MG63 (cell line): ENCODE results near the gene LENG1. TPM values are rescaled to one million over a fixed set of nuclear protein-coding genes. Genes with fewer than 3 reads are reported as not detected.
"Not testable (repeated sequence)": the region's sequence is repeated elsewhere in the genome, so short reads cannot be mapped to it uniquely, and the experiment has no call there.

Experiments used
- DNase-seq: peaks from one replicate; pipeline ENCODE4 v3.0.0-alpha.2; 2020
- H3K27me3 ChIP-seq: fragments of 250-450 bp; sonication (Bioruptor Pico); 2 replicates; pipeline ENCODE4 v1.5.1; 2020; ENCODE audit warnings: mild to moderate bottlenecking, moderate library complexity
- H3K36me3 ChIP-seq: fragments of 250-450 bp; sonication (Bioruptor Pico); 2 replicates; pipeline ENCODE4 v1.5.1; 2020; ENCODE audit warnings: mild to moderate bottlenecking, moderate library complexity
- H3K4me3 ChIP-seq: fragments of 250-450 bp; sonication (Bioruptor Pico); 2 replicates; pipeline ENCODE4 v1.5.1; 2020; ENCODE audit warnings: mild to moderate bottlenecking, moderate library complexity
- H3K9me3 ChIP-seq: fragments of 250-450 bp; sonication (Bioruptor Pico); 2 replicates; pipeline ENCODE4 v1.5.1; 2020; ENCODE audit warnings: mild to moderate bottlenecking, moderate library complexity
- total RNA-seq: library from RNA; depleted of rRNA; stranded (reverse); fragments of >200 nt; shearing (Covaris generic); gene quantifications from 2 replicates; pipeline ENCODE4 v1.2.3, GENCODE V29; 2014; ENCODE audit warnings: low replicate concordance; rRNA removed

Gene LENG1
- 11.1 and 18.2 TPM in 2 replicates for total RNA-seq

DNA sequence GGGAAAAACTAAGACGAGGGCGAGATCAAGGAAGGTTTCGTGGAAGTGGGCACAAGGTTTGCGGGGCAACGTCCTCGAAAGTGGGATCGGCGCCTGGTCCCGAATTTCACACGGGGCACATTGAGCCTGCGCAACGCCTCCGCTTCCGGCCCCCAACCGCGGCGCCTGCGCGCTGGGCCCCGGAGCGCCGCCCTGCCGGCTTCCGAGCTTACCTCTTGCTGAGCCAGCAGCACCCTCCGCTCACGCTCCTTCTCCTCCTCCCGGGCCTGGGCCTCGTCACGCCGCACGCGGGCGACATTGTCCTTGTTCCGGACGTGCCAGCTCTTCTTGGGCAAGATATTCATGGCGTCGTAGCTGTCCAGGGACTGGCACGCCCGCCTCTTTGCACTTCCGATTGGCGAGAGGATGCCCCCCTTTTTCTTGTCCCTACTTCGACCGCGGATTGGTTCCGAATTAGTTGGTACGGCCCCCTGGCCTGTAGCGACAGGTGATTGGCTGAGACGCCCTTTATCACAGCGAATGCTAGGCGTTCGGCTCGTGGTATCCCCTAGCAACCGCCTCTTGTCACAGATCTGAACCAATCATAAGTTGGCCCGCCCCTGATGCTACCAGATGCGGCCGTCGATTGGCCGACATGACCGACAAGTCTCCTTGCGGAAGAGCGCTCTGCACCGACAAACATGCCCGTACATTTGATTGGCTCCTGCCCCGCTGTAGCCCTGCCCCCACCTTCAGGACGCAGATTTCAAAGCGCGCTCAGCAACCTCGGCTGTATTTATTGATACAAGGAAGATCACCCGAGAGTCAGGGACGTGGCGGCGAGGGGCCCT is at the start of gene LENG1:
LENG1 (minus strand) TSS at position 370 of the 830 bp plus-strand sequence; CDS start at position 344, 26 bp downstream.
- H3K9me3 ChIP-seq: peaks cover 3% of the 10 kb centered on the region; the same call in 1 of the 2 replicates
- peaks cover 45% of the 10 kb centered on the region for H3K36me3 ChIP-seq
- no peaks in the 10 kb centered on the region for H3K27me3 ChIP-seq
- peak; percentile 100 for DNase-seq
- H3K4me3 ChIP-seq: peak within 1 kb of the TSS; percentile 83

DNA sequence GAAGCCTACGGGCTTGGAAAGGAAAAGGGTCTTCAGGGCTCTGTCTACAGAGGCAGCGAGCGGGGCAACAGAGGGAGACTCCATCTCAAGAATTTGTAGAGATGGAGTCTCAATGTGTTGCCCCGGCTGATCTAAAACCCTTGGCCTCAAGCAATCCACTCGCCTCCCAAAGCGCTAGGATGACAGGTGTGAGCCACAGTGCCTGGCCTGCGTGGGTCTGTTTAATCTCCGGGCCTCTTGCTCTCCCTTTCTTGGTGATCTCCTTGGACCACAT is 49.2 kb upstream of the LENG1 start:
- no peak for DNase-seq
- Histone ChIP-seq H3K9me3 (no peaks in the 10 kb centered on the region), H3K36me3 (peaks cover 73% of the 10 kb centered on the region), H3K4me3 (no peak overlapping the region), H3K27me3 (no peaks in the 10 kb centered on the region)

DNA sequence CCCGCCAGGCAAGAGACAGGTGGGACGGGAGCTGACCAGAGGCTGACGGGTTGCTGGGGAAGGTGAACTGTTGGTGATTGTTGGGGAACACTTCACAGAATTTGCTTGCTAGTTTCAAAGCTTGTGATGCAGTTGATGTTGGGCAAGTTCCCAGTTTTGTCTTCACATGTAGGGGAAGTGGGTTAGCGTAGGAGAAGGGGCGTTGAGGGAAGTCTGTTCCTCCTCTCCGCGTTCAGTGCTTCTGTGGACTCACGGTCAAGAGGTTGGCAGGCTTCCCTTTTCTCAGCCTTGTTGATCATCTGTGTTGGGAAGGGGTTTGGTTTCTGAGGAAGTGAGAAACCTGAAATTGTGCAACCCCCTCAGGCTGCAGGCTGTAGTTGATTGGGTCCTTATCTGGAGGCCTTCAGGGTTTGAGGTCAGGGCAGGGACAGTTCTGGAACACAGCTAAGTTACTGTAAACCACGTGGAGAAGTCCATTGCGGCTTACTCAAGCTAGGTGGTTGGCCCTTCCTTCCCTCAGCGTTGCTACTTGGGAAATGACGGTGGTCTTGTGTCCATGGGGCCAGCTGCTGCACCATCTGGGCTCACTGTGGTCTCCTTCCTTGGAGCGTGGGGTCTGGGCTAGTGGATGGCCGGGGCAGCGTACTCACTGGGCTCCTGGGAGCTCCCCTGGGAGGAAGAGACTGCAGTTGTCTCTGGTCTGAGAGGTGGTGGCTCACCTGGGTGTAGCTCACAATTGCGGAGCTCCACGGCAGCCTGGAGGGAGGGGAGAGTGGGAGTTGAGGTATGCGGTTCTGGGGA is 48.7 kb upstream of the LENG1 start:
- DNase-seq: no peak
- Histone ChIP-seq H3K4me3 (no peak overlapping the region), H3K9me3 (no peaks in the 10 kb centered on the region), H3K36me3 (peaks cover 79% of the 10 kb centered on the region), H3K27me3 (no peaks in the 10 kb centered on the region)

DNA sequence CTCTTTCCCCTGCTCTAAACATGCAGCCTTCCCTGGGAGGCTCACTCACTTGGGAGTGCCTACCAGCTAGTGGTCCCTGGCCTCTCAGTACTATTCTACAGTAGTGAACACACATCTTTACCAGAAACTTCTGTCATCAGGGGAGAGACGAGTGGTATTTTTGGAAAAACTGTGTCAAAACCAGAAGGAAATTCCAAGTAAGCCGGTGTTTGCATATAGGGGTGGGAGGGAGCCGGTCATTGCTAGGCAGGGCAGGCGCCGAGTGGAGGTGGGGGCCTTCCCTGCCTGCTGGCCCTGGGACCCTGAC is 48.1 kb upstream of the LENG1 start:
- no peak for DNase-seq
- Histone ChIP-seq H3K36me3 (peaks cover 81% of the 10 kb centered on the region), H3K9me3 (no peaks in the 10 kb centered on the region), H3K4me3 (no peak overlapping the region), H3K27me3 (no peaks in the 10 kb centered on the region)

DNA sequence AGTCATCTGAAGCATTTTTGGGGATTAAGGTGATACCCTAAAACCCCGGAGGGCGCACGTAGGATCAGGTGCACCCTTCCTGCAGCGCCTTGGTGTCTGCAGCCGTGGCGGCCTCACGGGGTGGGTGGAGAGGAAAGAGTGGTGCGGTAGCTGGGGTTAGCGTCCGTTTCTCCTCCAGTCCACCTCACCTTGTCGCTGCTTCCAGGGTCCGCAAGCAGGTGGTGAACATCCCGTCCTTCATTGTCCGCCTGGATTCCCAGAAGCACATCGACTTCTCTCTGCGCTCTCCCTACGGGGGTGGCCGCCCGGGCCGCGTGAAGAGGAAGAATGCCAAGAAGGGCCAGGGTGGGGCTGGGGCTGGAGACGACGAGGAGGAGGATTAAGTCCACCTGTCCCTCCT is 47.7 kb upstream of the LENG1 start:
- not testable (repeated sequence) for DNase-seq, H3K27me3 ChIP-seq, H3K4me3 ChIP-seq, H3K9me3 ChIP-seq
- peaks cover 83% of the 10 kb centered on the region for H3K36me3 ChIP-seq

DNA sequence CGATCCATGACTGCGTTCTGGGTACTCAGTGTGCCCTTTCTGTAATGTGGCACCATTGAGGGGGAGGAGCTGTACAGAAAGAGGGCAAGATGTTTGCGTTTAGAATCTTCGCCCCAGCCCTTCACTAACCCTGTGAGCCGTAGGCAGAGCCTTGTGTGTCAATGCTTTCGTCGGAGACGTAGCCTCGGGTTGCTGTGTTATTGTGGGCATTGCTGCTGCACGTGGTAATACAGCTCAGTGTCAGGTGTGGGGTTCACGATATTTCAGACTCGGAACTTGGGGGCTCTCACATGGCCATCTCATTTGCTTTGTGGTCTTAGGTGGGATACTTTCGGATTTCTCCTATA is 47.3 kb upstream of the LENG1 start:
- H3K27me3 ChIP-seq: no peaks in the 10 kb centered on the region
- no peaks in the 10 kb centered on the region for H3K9me3 ChIP-seq
- no peak overlapping the region for H3K4me3 ChIP-seq
- no peak for DNase-seq
- peaks cover 87% of the 10 kb centered on the region for H3K36me3 ChIP-seq

DNA sequence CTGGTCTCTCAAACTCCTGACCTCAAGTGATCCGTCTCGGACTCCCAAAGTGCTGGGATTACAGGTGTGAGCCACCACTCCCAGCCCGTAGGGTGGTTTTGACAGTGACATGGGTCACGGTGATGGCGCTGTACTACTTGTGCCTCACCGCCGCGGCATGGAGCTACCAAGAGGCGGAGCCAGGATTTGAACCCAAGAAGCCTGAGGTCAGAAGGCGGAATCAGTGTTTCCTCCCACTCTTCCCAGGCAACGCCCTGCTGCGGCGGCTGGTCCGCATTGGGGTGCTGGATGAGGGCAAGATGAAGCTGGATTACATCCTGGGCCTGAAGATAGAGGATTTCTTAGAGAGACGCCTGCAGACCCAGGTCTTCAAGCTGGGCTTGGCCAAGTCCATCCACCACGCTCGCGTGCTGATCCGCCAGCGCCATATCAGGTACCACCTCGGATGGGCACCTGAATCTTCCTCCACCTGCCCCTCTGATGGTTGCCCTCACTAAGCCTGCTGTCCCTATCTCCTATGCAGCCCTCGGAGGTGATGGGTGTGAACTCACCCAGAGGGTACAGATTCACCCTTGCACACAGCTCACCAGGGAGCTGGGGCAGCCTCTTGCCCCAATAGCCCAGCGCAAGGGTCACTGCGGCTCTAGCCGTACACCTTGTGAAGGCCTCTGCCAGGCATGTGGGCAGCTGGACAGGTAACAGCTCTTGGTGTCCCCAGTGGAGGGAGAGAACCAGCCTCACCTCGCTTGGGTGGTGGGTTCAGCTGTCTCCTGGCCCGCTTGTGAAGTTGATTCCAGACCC is 46.7 kb upstream of the LENG1 start:
- DNase-seq: no peak
- H3K4me3 ChIP-seq: no peak overlapping the region
- H3K27me3 ChIP-seq: no peaks in the 10 kb centered on the region
- no peaks in the 10 kb centered on the region for H3K9me3 ChIP-seq
- peaks cover 92% of the 10 kb centered on the region for H3K36me3 ChIP-seq

DNA sequence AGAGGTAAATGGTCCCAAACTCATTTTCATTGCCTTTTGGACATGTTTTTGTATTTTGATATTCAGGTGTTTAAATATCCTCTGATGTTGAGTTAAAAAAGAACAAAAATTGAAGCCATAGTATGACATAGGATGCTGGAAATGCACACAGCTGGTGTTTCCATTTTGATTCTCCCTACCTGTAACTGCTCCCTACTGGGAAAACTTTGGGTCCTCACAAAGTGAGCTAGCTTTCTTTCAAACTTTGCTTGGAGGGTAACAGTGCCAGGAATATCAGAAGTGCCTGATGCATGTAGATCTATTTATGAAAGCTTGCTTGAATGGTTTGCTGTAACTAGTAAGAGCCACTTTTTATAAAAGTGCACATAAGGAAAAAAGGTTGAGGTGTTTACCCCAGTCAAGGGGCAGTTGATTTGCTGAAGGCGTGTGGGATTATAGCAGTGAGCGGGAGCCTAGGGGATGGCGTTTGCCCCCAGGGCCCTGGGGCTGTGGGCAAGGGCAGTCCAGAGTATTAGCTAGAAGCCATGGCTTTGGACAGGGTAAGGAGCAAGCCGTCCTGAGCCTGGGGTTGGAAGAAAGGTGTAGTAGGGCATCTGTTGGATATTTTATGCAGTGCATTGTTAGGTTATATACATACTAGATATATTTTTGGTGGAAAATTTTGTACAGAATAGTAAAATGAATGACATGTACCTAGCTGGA is 45.4 kb upstream of the LENG1 start:
- Histone ChIP-seq H3K4me3 (peak overlapping the region; percentile 82; the same call in 1 of the 2 replicates), H3K36me3 (peaks cover 91% of the 10 kb centered on the region), H3K27me3 (no peaks in the 10 kb centered on the region), H3K9me3 (no peaks in the 10 kb centered on the region)
- DNase-seq: no peak

DNA sequence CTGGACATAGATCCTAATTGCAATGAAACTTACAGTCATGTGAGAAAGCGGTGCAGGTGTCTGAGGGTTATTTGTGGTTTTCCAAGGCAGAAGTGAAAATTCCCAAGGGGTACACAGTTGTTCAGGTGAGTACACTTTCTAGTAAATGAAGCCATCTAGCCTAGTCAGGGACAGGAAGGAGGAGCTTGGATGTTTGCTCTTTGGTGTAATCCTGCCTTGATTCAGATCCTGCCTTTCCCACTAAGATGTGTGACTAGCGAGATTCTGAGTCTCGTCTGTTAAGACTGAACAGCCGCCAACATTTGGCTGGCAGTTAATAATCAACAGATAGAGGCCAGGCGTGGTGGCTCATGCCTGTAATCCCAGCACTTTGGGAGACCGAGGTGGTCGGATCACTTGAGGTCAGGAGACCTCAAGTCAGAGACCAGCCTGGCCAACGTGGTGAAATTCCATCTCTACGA is 43.7 kb upstream of the LENG1 start:
- peak overlapping the region; percentile 82 for H3K4me3 ChIP-seq
- peaks cover 75% of the 10 kb centered on the region for H3K36me3 ChIP-seq
- H3K27me3 ChIP-seq: no peaks in the 10 kb centered on the region
- DNase-seq: peak; percentile 66
- H3K9me3 ChIP-seq: no peaks in the 10 kb centered on the region

DNA sequence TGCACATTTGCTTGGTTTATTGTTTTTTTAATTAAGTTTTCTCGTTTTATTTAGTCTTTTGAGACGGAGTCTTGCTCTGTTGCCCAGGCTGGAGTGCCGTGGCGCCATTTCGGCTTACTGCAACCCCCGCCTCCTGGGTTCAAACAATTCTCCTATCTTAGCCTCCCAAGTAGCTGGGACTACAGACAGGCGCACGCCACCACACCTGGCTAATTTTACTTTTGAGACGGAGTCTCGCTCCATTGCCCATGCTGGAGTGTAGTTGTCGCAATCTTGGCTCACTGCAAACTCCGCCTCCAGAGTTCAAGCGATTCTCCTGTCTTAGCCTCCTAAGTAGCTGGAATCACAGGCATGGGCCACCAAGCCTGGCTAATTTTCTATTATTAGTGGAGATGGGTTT is 42.5 kb upstream of the LENG1 start:
- no peaks in the 10 kb centered on the region for H3K9me3 ChIP-seq
- H3K36me3 ChIP-seq: peaks cover 63% of the 10 kb centered on the region
- DNase-seq: no peak
- no peaks in the 10 kb centered on the region for H3K27me3 ChIP-seq
- peak overlapping the region; percentile 82 for H3K4me3 ChIP-seq

DNA sequence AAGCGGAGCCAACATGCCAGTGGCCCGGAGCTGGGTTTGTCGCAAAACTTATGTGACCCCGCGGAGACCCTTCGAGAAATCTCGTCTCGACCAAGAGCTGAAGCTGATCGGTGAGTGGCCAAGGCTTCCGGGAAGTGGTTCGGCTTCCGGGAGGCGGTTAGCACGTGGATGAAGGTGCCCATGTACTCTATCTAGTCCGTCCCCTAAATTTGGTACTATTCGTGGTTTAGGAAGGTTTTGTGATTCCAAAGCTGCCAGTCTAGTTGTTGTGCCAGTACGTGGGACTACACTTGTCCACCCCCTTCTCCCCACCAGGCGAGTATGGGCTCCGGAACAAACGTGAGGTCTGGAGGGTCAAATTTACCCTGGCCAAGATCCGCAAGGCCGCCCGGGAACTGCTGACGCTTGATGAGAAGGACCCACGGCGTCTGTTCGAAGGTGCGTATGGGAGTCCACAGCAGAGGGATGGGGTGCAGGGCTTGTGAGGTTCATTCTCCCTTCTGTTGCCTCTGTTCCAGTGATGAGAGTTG is 41.7 kb upstream of the LENG1 start:
- no peak for DNase-seq
- H3K36me3 ChIP-seq: peaks cover 56% of the 10 kb centered on the region

DNA sequence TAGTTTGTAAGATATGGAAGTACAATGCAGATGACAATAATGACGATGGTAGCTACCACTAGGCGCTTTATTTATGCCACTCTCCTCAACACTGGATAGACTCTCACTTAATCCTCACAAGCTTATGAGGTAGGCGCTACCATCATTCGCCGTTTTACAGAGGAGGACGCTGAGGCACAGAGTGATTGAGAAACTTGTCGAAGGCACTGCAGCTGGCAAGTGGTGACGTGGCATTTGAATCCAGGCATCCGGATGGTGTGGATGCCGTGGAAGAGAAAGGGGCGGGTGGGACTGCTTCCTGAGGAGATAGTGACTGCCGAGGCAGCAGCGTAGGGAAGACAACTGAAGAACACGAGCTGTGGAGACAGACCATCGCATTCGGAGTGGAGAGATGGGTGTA is 39.9 kb upstream of the LENG1 start:
- Histone ChIP-seq H3K4me3 (no peak overlapping the region), H3K9me3 (no peaks in the 10 kb centered on the region), H3K27me3 (no peaks in the 10 kb centered on the region), H3K36me3 (peaks cover 44% of the 10 kb centered on the region)
- DNase-seq: no peak

More for the DNA sequence above, 41.7 kb upstream of the LENG1 start:
- Histone ChIP-seq H3K4me3 (peak overlapping the region; percentile 82), H3K27me3 (no peaks in the 10 kb centered on the region), H3K9me3 (no peaks in the 10 kb centered on the region)

DNA sequence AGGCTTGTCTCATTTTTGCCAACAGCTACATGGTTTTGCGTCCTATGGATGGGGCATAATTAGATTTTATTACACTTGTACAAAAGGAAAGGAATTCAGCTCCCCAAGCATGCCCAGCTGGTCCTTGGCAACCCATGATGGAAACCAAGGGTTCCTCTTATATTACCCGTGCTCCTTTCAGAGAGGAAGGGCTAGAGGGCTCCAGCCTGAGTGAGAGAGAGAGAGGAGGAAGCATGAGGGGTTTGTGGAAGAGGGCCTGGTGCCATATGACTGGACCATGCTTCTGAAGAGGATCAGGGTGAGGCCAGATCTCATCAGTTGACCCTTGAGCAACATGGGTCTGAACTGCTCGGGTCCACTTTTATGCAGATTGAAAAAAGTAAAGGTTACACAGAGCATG is 37.6 kb upstream of the LENG1 start:
- Histone ChIP-seq H3K4me3 (no peak overlapping the region), H3K9me3 (no peaks in the 10 kb centered on the region), H3K27me3 (no peaks in the 10 kb centered on the region), H3K36me3 (peaks cover 36% of the 10 kb centered on the region)
- DNase-seq: no peak

DNA sequence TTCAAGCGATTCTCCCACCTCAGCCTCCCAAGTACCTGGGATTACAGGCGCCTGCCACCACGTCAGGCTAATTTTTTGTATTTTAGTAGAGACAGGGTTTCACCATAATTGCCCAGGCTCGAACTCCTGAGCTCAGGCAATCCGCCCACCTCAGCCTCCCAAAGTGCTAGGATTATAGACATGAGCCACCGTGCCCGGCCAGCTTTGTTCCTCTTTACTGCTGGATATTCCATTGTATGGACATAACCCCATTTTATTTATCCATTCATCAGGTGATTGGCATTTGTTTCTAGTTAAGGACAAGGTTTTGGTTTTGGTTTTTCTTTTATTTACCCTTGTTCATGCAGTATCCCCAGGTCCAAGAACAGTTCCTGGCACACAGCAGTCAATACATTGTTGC is 37.0 kb upstream of the LENG1 start:
- H3K4me3 ChIP-seq: no peak overlapping the region
- peaks cover 31% of the 10 kb centered on the region for H3K36me3 ChIP-seq
- no peaks in the 10 kb centered on the region for H3K27me3 ChIP-seq
- peak; percentile 77 for DNase-seq
- no peaks in the 10 kb centered on the region for H3K9me3 ChIP-seq

DNA sequence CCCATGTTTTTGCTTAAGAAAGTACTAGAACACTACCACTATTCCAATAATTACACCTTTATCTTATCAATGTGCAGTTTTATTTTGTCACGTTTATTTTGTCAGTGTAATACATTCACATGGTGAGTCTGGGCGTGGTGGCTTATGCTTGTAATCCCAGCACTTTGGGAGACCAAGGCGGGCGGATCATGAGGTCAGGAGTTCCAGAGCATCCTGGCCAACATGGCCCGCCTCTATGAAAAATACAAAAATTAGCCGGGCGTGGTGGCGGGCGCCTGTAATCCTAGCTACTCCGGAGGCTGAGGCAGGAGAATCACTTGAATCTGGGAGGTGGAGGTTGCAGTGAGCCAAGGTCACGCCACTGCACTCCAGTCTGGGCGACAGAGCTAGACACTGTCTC is 34.9 kb upstream of the LENG1 start:
- not testable (repeated sequence) for H3K9me3 ChIP-seq, H3K4me3 ChIP-seq, DNase-seq, H3K27me3 ChIP-seq
- peaks cover 22% of the 10 kb centered on the region for H3K36me3 ChIP-seq

DNA sequence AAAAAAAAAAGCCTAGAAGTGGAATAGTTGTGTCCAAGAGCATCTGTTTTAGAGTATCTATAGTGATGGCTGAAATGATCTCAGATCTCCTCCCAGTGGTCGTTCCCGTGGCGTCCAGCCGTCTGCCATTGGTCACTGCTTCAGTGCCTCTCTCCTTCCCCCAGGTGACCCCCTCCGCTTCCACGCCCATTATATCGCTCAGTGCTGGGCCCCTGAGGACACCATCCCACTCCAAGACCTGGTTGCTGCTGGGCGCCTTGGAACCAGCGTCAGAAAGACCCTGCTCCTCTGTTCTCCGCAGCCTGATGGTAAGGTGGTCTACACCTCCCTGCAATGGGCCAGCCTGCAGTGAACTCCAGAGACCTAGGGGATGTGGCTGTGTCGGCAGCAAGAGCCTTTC is 33.5 kb upstream of the LENG1 start:
- Histone ChIP-seq H3K9me3 (no peaks in the 10 kb centered on the region), H3K27me3 (no peaks in the 10 kb centered on the region), H3K36me3 (peaks cover 22% of the 10 kb centered on the region), H3K4me3 (no peak overlapping the region)
- no peak for DNase-seq
